CD4-positive, alpha-beta T cell treated with Interleukin-15 for 1 hour (primary cell): ENCODE measurements around the gene BCKDK.
"Not testable (repeated sequence)": the region's sequence is repeated elsewhere in the genome, so short reads cannot be mapped to it uniquely, and the experiment has no call there.

Experiments used
- DNase-seq: peaks from one replicate; pipeline ENCODE4 v3.0.0-alpha.2; 2020

Gene BCKDK

DNA sequence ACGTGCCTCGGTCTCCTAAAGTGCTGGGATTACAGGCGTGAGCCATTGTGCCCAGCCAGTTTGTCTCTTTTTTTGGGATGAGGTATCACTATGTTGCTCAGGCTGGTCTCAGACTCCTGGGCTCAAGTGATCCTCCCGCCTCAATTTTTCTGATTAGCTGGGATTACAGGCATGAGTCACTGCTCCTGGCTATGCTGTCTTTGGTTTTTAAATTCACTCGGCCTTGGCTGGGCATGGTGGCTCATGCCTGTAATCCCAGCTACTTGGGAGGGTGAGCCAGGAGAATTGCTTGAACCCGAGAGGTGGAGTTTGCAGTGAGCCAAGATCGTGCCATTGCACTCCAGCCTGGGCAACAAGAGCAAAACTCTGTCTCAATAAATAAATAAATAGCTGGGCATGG, 36.2 kb downstream of the BCKDK start:
- not testable (repeated sequence) for DNase-seq

DNA sequence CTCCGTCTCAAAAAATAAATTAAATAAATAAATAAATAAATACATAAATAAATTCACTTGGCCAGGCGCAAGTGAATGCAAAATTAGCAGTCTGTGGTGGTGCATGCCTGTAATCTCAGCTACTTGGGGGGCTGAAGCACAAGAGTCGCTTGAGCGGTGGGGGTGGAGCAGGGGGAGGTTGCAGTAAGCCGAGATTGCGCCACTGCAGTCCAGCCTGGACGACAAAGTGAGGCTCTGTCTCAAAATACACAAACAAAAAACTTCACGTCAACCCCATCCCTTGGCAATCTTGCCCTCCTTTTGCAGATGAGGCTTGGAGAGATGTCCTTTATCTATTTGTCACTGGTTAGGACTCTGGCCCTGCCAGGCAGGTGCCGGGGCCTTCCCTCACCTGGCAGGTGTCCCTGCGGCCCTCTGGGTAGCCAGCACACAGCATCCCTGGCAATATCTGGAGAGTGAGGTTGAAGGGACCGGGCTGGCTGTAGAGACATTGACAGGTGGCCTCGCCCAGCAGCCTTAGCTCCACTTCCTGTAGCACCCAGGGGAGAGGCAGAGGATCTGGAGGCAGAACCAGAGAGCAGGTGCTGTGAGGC, 37.3 kb downstream of the BCKDK start:
- DNase-seq, result no peak

DNA sequence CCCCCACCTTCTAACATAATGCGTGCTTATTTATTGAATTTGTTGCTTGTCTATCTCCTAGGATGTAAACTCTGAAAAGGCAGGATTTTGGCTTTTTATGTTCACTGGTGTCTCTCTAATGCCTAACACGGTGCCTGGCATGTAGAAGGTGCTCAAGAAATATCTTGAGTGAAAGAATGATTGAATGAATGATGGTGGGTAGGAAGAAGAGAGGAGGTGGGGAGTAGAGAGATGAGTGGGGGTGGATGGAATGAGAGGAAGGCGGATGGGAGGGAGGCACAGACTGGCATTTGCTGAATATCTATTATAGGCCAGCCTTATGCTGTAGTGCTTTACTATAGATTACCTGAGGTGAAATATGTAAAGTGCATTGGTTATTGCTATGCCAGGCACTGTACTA, 39.4 kb downstream of the BCKDK start:
- no peak for DNase-seq

DNA sequence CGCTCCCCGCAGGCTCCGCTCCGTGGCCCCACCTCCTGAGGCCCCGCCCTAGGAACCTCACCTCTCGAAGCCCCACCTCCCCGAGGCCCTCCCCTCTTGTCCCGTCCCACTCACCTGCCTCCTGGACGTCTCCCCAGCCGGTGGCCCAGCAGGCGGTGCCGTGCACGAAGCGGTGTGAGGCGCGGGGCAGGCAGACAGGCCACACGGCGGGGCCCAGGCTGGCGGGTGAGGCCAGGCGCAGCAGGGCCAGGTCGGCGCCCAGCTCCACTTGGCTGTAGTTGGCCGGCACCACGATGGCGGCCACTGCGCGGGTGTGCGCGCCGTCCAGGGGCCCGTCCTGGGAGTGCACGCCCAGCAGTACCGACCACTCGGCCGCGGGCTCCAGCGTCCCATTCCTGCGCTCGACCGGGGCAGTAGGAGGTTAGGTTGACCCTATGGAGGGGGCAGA, 40.1 kb downstream of the BCKDK start:
- no peak for DNase-seq

- DNase-seq, result no peak
Observed at GRCh38 chr16:31148896-31149295, 40.7 kb downstream of the BCKDK start.

DNA sequence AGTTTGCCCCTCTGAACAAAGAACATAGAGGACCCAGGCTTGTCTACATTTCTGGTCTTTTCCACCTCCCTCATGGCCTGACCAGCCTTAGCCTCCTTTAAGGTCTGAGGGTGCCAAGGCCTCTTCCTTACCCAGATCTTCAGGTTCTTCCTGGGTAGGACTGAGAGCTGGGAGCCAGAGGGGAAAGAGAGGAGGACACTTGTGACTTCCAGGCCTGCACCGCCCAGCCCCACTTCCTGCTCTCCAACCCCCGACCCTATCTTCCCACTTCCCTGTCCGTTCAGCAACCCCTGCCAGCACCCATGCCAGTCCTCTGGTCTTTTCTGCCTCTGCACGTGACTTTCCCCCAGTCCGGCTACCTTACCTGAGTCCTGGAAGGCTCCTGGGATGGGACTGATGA, 41.1 kb downstream of the BCKDK start:
- DNase-seq, result no peak

GRCh38 chr16:31149894-31150890, 42.0 kb downstream of the BCKDK start, which contains the start of gene PRSS36:
PRSS36 (minus strand) TSS chr16:31150066; CDS start chr16:31150035, 31 bp downstream.
- no peak for DNase-seq

DNA sequence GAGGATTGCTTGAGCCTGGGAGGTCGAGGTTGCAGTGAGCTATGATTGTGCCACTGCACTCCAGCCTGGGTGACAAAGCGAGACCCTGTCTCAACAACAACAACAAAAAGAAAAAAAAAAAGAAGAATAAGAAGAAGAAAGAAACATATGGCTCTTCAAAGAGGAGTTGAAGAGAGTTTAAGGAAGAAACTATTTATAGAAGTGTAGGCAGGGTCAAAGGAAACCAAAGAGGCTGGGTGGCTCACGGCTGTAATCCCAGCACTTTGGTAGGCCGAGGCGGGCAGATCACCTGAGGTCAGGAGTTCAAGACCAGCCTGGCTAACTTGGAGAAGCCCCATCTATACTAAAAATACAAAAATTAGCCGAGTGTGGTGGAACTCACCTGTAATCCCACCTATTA, 42.8 kb downstream of the BCKDK start:
- DNase-seq, result not testable (repeated sequence)

- DNase-seq, result peak; percentile 32
Observed at GRCh38 chr16:31157136-31157535, 49.0 kb downstream of the BCKDK start.
